ENCODE results near the gene PHOX2A. TPM values are rescaled to one million over a fixed set of nuclear protein-coding genes. Genes with fewer than 3 reads are reported as not detected.
A peak's percentile ranks its signal among the peaks of the same experiment; 100 is the strongest.
"Not testable (repeated sequence)": the region's sequence is repeated elsewhere in the genome, so short reads cannot be mapped to it uniquely, and the experiment has no call there.

Gene PHOX2A
- total RNA-seq, 4 donors from 2014 or later, result not detected

- H3K4me3 ChIP-seq (ENCODE audit: low read depth, poor library complexity, severe bottlenecking), result no peak overlapping the region
- DNase-seq (ENCODE audit: low spot score in 2 of 2), result no peak
- 37 to 48% methylated on average over 2 of the region's 2 CpGs for WGBS, 2 donors
- intact Hi-C loops (cut with DNase I; ENCODE audit: low total_unique reads), result no loop called here
- TF ChIP-seq, protein P1, sequence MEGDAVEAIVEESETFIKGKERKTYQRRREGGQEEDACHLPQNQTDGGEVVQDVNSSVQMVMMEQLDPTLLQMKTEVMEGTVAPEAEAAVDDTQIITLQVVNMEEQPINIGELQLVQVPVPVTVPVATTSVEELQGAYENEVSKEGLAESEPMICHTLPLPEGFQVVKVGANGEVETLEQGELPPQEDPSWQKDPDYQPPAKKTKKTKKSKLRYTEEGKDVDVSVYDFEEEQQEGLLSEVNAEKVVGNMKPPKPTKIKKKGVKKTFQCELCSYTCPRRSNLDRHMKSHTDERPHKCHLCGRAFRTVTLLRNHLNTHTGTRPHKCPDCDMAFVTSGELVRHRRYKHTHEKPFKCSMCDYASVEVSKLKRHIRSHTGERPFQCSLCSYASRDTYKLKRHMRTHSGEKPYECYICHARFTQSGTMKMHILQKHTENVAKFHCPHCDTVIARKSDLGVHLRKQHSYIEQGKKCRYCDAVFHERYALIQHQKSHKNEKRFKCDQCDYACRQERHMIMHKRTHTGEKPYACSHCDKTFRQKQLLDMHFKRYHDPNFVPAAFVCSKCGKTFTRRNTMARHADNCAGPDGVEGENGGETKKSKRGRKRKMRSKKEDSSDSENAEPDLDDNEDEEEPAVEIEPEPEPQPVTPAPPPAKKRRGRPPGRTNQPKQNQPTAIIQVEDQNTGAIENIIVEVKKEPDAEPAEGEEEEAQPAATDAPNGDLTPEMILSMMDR (IDR thresholded peaks at IDR 0.05), result no peak
- no peak for TF ChIP-seq POLR2A (IDR thresholded peaks at IDR 0.05)
Observed at GRCh38 chr11:72217841-72218240, 26.1 kb downstream of the PHOX2A start.

- intact Hi-C loops (cut with DNase I; ENCODE audit: low total_unique reads), result no loop called here
- no peak for DNase-seq (ENCODE audit: low spot score in 2 of 2)
- TF ChIP-seq, protein P1 (IDR thresholded peaks at IDR 0.05), result no peak
- no peak for TF ChIP-seq POLR2A (IDR thresholded peaks at IDR 0.05)
- 72 to 80% methylated on average over 6 of the region's 6 CpGs for WGBS, 2 donors
- H3K4me3 ChIP-seq (ENCODE audit: low read depth, poor library complexity, severe bottlenecking), result no peak within 1 kb of the TSS
Observed at GRCh38 chr11:72216638-72217037, 27.3 kb downstream of the PHOX2A start, which contains the start of gene FOLR2. Gene FOLR2 (plus strand): TSS chr11:72216794. CDS start chr11:72218585, 1,791 bp downstream.

GRCh38 chr11:72209101-72209500 is 34.9 kb downstream of the PHOX2A start:
- intact Hi-C loops (cut with DNase I; ENCODE audit: low total_unique reads), result no loop called here
- DNase-seq (ENCODE audit: low spot score in 2 of 2), result peak in 1 of 2 donors; percentile 73
- no peak for TF ChIP-seq POLR2A (IDR thresholded peaks at IDR 0.05)
- TF ChIP-seq, protein P1 (IDR thresholded peaks at IDR 0.05), result no peak
- WGBS, 2 donors, result 76 to 79% methylated on average over 4 of the region's 4 CpGs
- H3K4me3 ChIP-seq (ENCODE audit: low read depth, poor library complexity, severe bottlenecking), result no peak overlapping the region

- no peak overlapping the region for H3K4me3 ChIP-seq (ENCODE audit: low read depth, poor library complexity, severe bottlenecking)
- DNase-seq (ENCODE audit: low spot score in 2 of 2), result peak in 1 of 2 donors; percentile 20
- intact Hi-C loops (cut with DNase I; ENCODE audit: low total_unique reads), result no loop called here
- TF ChIP-seq, protein P1 (IDR thresholded peaks at IDR 0.05), result no peak
- TF ChIP-seq POLR2A (IDR thresholded peaks at IDR 0.05), result no peak
- WGBS, 2 donors, result 83% methylated on average over 3 of the region's 3 CpGs
Observed at GRCh38 chr11:72208281-72208680, 35.7 kb downstream of the PHOX2A start.

GRCh38 chr11:72206794-72207193 is 37.2 kb downstream of the PHOX2A start:
- DNase-seq (ENCODE audit: low spot score in 2 of 2), result peak in 1 of 2 donors; percentile 39
- H3K4me3 ChIP-seq (ENCODE audit: low read depth, poor library complexity, severe bottlenecking); intact Hi-C loops (cut with DNase I; ENCODE audit: low total_unique reads): not testable (repeated sequence)
- WGBS, 2 donors, result 81% methylated on average over 2 of the region's 2 CpGs

- intact Hi-C loops (cut with DNase I; ENCODE audit: low total_unique reads), result no loop called here
- TF ChIP-seq, protein P1 (IDR thresholded peaks at IDR 0.05), result no peak
- no peak for TF ChIP-seq POLR2A (IDR thresholded peaks at IDR 0.05)
- H3K4me3 ChIP-seq (ENCODE audit: low read depth, poor library complexity, severe bottlenecking), result no peak overlapping the region
- no peak for DNase-seq (ENCODE audit: low spot score in 2 of 2)
Observed at GRCh38 chr11:72204886-72205285, 39.1 kb downstream of the PHOX2A start.

Measured in lower leg skin (tissue), 4 donors.